ENCODE results near the gene BMPR1B.

GRCh38 chr4:95093936-95094929, 336.5 kb downstream of the BMPR1B start:
- TF ChIP-seq CTCF (IDR thresholded peaks at IDR 0.05) (no peak), POLR2AphosphoS5 (IDR thresholded peaks at IDR 0.05; ENCODE audit: low read depth, low read length) (no peak), SIN3A (IDR thresholded peaks at IDR 0.05; ENCODE audit: borderline replicate concordance, insufficient read depth, low read depth, low read length) (no peak), TCF7L2 (IDR thresholded peaks at IDR 0.05; ENCODE audit: low read depth, low read length) (no peak)
- TF ChIP-seq, protein P1, sequence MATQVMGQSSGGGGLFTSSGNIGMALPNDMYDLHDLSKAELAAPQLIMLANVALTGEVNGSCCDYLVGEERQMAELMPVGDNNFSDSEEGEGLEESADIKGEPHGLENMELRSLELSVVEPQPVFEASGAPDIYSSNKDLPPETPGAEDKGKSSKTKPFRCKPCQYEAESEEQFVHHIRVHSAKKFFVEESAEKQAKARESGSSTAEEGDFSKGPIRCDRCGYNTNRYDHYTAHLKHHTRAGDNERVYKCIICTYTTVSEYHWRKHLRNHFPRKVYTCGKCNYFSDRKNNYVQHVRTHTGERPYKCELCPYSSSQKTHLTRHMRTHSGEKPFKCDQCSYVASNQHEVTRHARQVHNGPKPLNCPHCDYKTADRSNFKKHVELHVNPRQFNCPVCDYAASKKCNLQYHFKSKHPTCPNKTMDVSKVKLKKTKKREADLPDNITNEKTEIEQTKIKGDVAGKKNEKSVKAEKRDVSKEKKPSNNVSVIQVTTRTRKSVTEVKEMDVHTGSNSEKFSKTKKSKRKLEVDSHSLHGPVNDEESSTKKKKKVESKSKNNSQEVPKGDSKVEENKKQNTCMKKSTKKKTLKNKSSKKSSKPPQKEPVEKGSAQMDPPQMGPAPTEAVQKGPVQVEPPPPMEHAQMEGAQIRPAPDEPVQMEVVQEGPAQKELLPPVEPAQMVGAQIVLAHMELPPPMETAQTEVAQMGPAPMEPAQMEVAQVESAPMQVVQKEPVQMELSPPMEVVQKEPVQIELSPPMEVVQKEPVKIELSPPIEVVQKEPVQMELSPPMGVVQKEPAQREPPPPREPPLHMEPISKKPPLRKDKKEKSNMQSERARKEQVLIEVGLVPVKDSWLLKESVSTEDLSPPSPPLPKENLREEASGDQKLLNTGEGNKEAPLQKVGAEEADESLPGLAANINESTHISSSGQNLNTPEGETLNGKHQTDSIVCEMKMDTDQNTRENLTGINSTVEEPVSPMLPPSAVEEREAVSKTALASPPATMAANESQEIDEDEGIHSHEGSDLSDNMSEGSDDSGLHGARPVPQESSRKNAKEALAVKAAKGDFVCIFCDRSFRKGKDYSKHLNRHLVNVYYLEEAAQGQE (IDR thresholded peaks at IDR 0.05; ENCODE audit: insufficient read depth in 1 of 2, low read depth in 2 of 2, low read length in 1 of 2), result no peak
